H1 (cell line): ENCODE measurements around the gene CDC42EP2. TPM values are rescaled to one million over a fixed set of nuclear protein-coding genes. Genes with fewer than 3 reads are reported as not detected.

Source experiments
- CTCF ChIA-PET: fragments of 300-600 bp; sonication (Branson Sonifier 250); formaldehyde crosslinking; loops from one replicate; lab custom pipeline; 2021; ENCODE audit not compliant: partially characterized antibody; lab: Charles Lee
- POLR2A ChIA-PET: fragments of 300-600 bp; sonication (Branson Sonifier 250); formaldehyde crosslinking; loops from one replicate; lab custom pipeline; 2021; ENCODE audit warnings: inconsistent platforms; ENCODE audit not compliant: partially characterized antibody; lab: Charles Lee
- DNase-seq, 2 experiments: peaks; one replicate each; pipeline versions ENCODE4 v3.0.0 to v3.0.0-alpha.2; 2010 to 2022; ENCODE audit warnings: low spot score in 2 of 2, low read depth in 1 of 2, mixed read lengths in 1 of 2
- FAIRE-seq: peaks from 2 replicates; lab custom pipeline; 2011; peaks lifted over from hg19 to GRCh38; lab: Jason Lieb, UNC
- H2AFZ ChIP-seq: 2 replicates; pipeline ENCODE4 v1.8.1; 2012; ENCODE audit warnings: low read length, inconsistent platforms
- H2AK5ac ChIP-seq: 2 replicates; pipeline ENCODE4 v1.6.1; 2013; ENCODE audit warnings: low read depth, low read length
- H2BK120ac ChIP-seq: replicated peaks from 2 replicates; pipeline ENCODE3; 2013; ENCODE audit warnings: low read depth, low read length, inconsistent platforms
- H2BK12ac ChIP-seq: 2 replicates; pipeline ENCODE4 v1.6.1; 2013; ENCODE audit warnings: low read depth, low read length
- H2BK15ac ChIP-seq: 2 replicates; pipeline ENCODE4 v1.6.1; 2013; ENCODE audit warnings: low read length
- H2BK20ac ChIP-seq: 2 replicates; pipeline ENCODE4 v1.6.1; 2013; ENCODE audit warnings: low read length
- H2BK5ac ChIP-seq: 2 replicates; pipeline ENCODE4 v1.6.1; 2013; ENCODE audit warnings: low read depth, low read length
- H3K14ac ChIP-seq: 2 replicates; pipeline ENCODE4 v1.6.1; 2013; ENCODE audit warnings: inconsistent platforms; ENCODE audit not compliant: insufficient read length
- H3K18ac ChIP-seq: 2 replicates; pipeline ENCODE4 v1.6.1; 2013; ENCODE audit warnings: low read length; ENCODE audit errors: extremely low read depth
- H3K23ac ChIP-seq: 2 replicates; pipeline ENCODE4 v1.6.1; 2013; ENCODE audit warnings: inconsistent platforms; ENCODE audit not compliant: insufficient read length
- H3K23me2 ChIP-seq: 2 replicates; pipeline ENCODE4 v1.6.1; 2013; ENCODE audit warnings: low read depth, low read length
- H3K27ac ChIP-seq: 2 replicates; pipeline ENCODE4 v1.6.1; 2011; ENCODE audit warnings: low read depth, low read length, inconsistent platforms
- H3K27me3 ChIP-seq, 4 experiments: replicated peaks in 1 of 4; 1 replicate in 1 of 4; 2 replicates in 3 of 4; pipeline versions ENCODE4 v1.6.1 to v1.8.1; 2011 to 2013; ENCODE audit warnings: low read length in 3 of 4, mild to moderate bottlenecking in 3 of 4, inconsistent platforms in 2 of 4, mixed read lengths in 2 of 4, moderate library complexity in 1 of 4; ENCODE audit not compliant: control insufficient read depth in 3 of 4, insufficient read depth in 3 of 4; ENCODE audit errors: extremely low read depth in 1 of 4
- H3K36me3 ChIP-seq, 4 experiments: 2 replicates each; pipeline versions ENCODE4 v1.6.1 to v1.8.1; 2011 to 2013; ENCODE audit warnings: mild to moderate bottlenecking in 4 of 4, low read length in 3 of 4, moderate library complexity in 2 of 4, control low read depth in 1 of 4, inconsistent platforms in 1 of 4; ENCODE audit not compliant: insufficient read depth in 4 of 4, control insufficient read depth in 2 of 4
- H3K4ac ChIP-seq: replicated peaks from 2 replicates; pipeline ENCODE3; 2013; ENCODE audit warnings: low read length, low read depth, mixed read lengths, inconsistent platforms; ENCODE audit not compliant: insufficient read length
- H3K4me1 ChIP-seq, 4 experiments: replicated peaks in 1 of 4; 1 replicate in 1 of 4; 2 replicates in 3 of 4; pipeline versions ENCODE4 v1.6.1 to v1.8.1; 2011 to 2013; ENCODE audit warnings: low read length in 3 of 4, inconsistent platforms in 2 of 4, mixed read lengths in 1 of 4; ENCODE audit not compliant: insufficient read depth in 4 of 4, control insufficient read depth in 3 of 4
- H3K4me2 ChIP-seq, 2 experiments: 2 replicates each; pipeline versions ENCODE4 v1.6.1 to v1.8.1; 2011 to 2013; ENCODE audit warnings: low read depth in 2 of 2, low read length in 2 of 2, control low read depth in 1 of 2, inconsistent platforms in 1 of 2, mild to moderate bottlenecking in 1 of 2; ENCODE audit not compliant: insufficient read depth in 1 of 2
- H3K4me3 ChIP-seq, 4 experiments: fragments of 200-600, 300-600 bp in 1 of 4; sonication (generic), shearing (Covaris generic), sonication (Bioruptor Twin) in 1 of 4; 2 replicates each; pipeline versions ENCODE4 v1.5.1 to v1.8.1; 2011 to 2016; ENCODE audit warnings: low read length in 4 of 4, low read depth in 3 of 4, control low read depth in 2 of 4, inconsistent platforms in 2 of 4, mild to moderate bottlenecking in 2 of 4, mixed read lengths in 1 of 4, moderate library complexity in 1 of 4; ENCODE audit not compliant: insufficient read depth in 2 of 4; ENCODE audit errors: extremely low read depth in 1 of 4
- H3K56ac ChIP-seq: replicated peaks from 2 replicates; pipeline ENCODE3; 2013; ENCODE audit warnings: low read depth, mild to moderate bottlenecking, mixed read lengths, low read length, inconsistent platforms; ENCODE audit not compliant: insufficient read length
- H3K79me1 ChIP-seq: 2 replicates; pipeline ENCODE4 v1.6.1; 2013; ENCODE audit warnings: low read depth, low read length, control low read depth
- H3K79me2 ChIP-seq, 2 experiments: 2 replicates each; pipeline versions ENCODE4 v1.6.1 to v1.8.1; 2012 to 2013; ENCODE audit warnings: low read length in 2 of 2, mild to moderate bottlenecking in 2 of 2, inconsistent platforms in 1 of 2; ENCODE audit not compliant: insufficient read depth in 2 of 2, control insufficient read depth in 1 of 2
- H3K9ac ChIP-seq, 4 experiments: replicated peaks in 1 of 4; 1 replicate in 1 of 4; 2 replicates in 3 of 4; pipeline versions ENCODE4 v1.6.1 to v1.8.1; 2011 to 2013; ENCODE audit warnings: low read depth in 3 of 4, low read length in 3 of 4, control low read depth in 2 of 4, mild to moderate bottlenecking in 2 of 4, moderate library complexity in 2 of 4, inconsistent platforms in 1 of 4; ENCODE audit errors: extremely low read depth in 1 of 4
- H3K9me3 ChIP-seq, 2 experiments: 2 replicates each; pipeline versions ENCODE4 v1.6.1 to v1.8.1; 2012 to 2013; ENCODE audit warnings: mild to moderate bottlenecking in 2 of 2, moderate library complexity in 2 of 2, control low read depth in 1 of 2, inconsistent platforms in 1 of 2, low read depth in 1 of 2, low read length in 1 of 2, mixed read lengths in 1 of 2; ENCODE audit not compliant: insufficient read depth in 2 of 2
- H4K20me1 ChIP-seq, 2 experiments: replicated peaks in 1 of 2; 2 replicates each; pipeline versions ENCODE3 to v1.8.1; 2011 to 2013; ENCODE audit warnings: inconsistent platforms in 2 of 2, low read length in 2 of 2, mild to moderate bottlenecking in 1 of 2; ENCODE audit not compliant: insufficient read depth in 2 of 2, control insufficient read depth in 1 of 2
- H4K5ac ChIP-seq: 2 replicates; pipeline ENCODE4 v1.6.1; 2013; ENCODE audit warnings: low read length, low read depth, mixed read lengths, inconsistent platforms; ENCODE audit not compliant: insufficient read length
- H4K8ac ChIP-seq: 2 replicates; pipeline ENCODE4 v1.8.0; 2013; ENCODE audit warnings: mild to moderate bottlenecking, moderate library complexity, low read length, inconsistent platforms; ENCODE audit not compliant: insufficient read depth; ENCODE audit errors: extremely low read depth
- H4K91ac ChIP-seq: replicated peaks from 2 replicates; pipeline ENCODE3; 2013; ENCODE audit warnings: low read length, mixed read lengths, inconsistent platforms; ENCODE audit not compliant: insufficient read length
- ATF3 ChIP-seq: IDR thresholded peaks from 2 replicates; pipeline ENCODE4 v1.6.1; 2011; ENCODE audit warnings: low read depth, mild to moderate bottlenecking, low read length; ENCODE audit not compliant: insufficient read depth
- GABPA ChIP-seq: IDR thresholded peaks from 2 replicates; pipeline ENCODE4 v1.6.1; 2011; ENCODE audit warnings: mild to moderate bottlenecking, low read length, moderate library complexity, borderline replicate concordance; ENCODE audit not compliant: insufficient read depth
- WGBS, 2 experiments: shearing (Covaris generic) in 1 of 2; methylation state at CpG; one replicate each; pipeline versions ENCODE4 v1.1.6 to v1.1.7; 2013 to 2015; ENCODE audit warnings: low lambda C conversion rate in 2 of 2, mixed read lengths in 2 of 2, inconsistent platforms in 1 of 2, low coverage in 1 of 2, missing lambda C conversion rate in 1 of 2; ENCODE audit not compliant: insufficient replicate concordance in 2 of 2, insufficient coverage in 1 of 2, insufficient read length in 1 of 2; ENCODE audit errors: extremely low coverage in 1 of 2, missing lambda C conversion rate in 1 of 2; 5-methylcytosine and 5-hydroxymethylcytosine counted together
- polyA plus RNA-seq, 7 experiments: library from polyadenylated mRNA; depleted of rRNA in 3 of 7; stranded (reverse) in 5 of 7; unstranded in 2 of 7; fragments of >200 nt in 5 of 7; fragments of 200-250 nt in 2 of 7; gene quantifications; 1 replicate in 5 of 7; 2 replicates in 1 of 7; 4 replicates in 1 of 7; pipeline versions ENCODE4 v1.2.1 to v1.2.3, GENCODE V29; 2011 to 2013; ENCODE audit warnings: missing spikeins in 2 of 7, mixed read lengths in 2 of 7
- total RNA-seq: library from RNA; stranded (reverse); fragmentation: NEBNext Ultra II Directional; extraction: Animal tissue kit (Norgen Biotek cat#: 25700); gene quantifications from 2 replicates; pipeline ENCODE4 v1.2.1, GENCODE V29; 2021

CDC42EP2 gene
- total and polyA plus RNA-seq, 2 of the 8 experiments (the other 6 are each of a cell fraction or from before 2014, with no cell fraction given): 11.8 to 13.3 TPM

- Histone ChIP-seq H3K14ac (no peak overlapping the region), H3K4me2 (peak overlapping the region; percentile 78 to 79), H3K4ac (peak overlapping the region; percentile 17), H4K20me1 (peaks cover 4 to 12% of the 10 kb centered on the region in 2 experiments), H4K8ac (no peak overlapping the region), H3K56ac (no peak overlapping the region), H3K4me1 (peaks cover 0 to 13% (median 10%) of the 10 kb centered on the region in 4 experiments; a peak in 6 of 7 replicates), H2BK120ac (peak overlapping the region; percentile 2), H3K9me3 (no peaks in the 10 kb centered on the region), H2BK5ac (peak overlapping the region; percentile 85; the same call in 1 of the 2 replicates), H2BK15ac (peak overlapping the region; percentile 72; the same call in 1 of the 2 replicates), H3K79me1 (peaks cover 7% of the 10 kb centered on the region; the same call in 1 of the 2 replicates), H2AK5ac (0 out of 2 replicates have a peak overlapping the region, but pooled peaks have one; percentile 2), H3K9ac (no peak overlapping the region), H3K18ac (peak overlapping the region; percentile 51), H3K27me3 (peaks cover 0 to 15% (median 9%) of the 10 kb centered on the region in 4 experiments; a peak in 5 of 7 replicates), H3K23ac (no peak overlapping the region), H2AFZ (no peak overlapping the region), H4K91ac (peak overlapping the region; percentile 18), H3K36me3 (peaks cover 0 to 8% (median under 1%) of the 10 kb centered on the region in 4 experiments; a peak in 5 of 8 replicates), H2BK12ac (peak overlapping the region; percentile 86; the same call in 1 of the 2 replicates), H3K23me2 (peaks cover 7% of the 10 kb centered on the region; the same call in 1 of the 2 replicates), H3K4me3 (peak overlapping the region in 3 of 4 experiments; percentile 66 to 84 (median 69); a peak in 6 of 8 replicates), H2BK20ac (peak overlapping the region; percentile 97; the same call in 1 of the 2 replicates), H3K79me2 (peaks cover 0 to 16% of the 10 kb centered on the region in 2 experiments; a peak in 2 of 4 replicates), H4K5ac (no peak overlapping the region), H3K27ac (no peak overlapping the region)
- ChIA-PET CTCF (interaction anchor here (0.6 to 52.8 kb wide), 30 partner anchors 9 to 324 kb away, joined by 3 to 1179 read pairs (median 4); partner anchors contain the start of gene DPF2), POLR2A (interaction anchor here (0.6 to 14.1 kb wide), 17 partner anchors 13 to 199 kb away, joined by 3 to 208 read pairs (median 4); partner anchors contain the start of genes CAPN1, DPF2, POLA2 and TIGD3)
- DNase-seq: no peak
- no peak for FAIRE-seq
- 56% methylated on average over 20 of the region's 20 CpGs; no CpG with 5 or more reads in 1 of the 2 experiments for WGBS, 2 experiments
- TF ChIP-seq GABPA (no peak), ATF3 (no peak)
Measured at GRCh38 chr11:65316227-65317024, 1.8 kb downstream of the CDC42EP2 start.
